ENCODE results near the gene AXL.

DNA sequence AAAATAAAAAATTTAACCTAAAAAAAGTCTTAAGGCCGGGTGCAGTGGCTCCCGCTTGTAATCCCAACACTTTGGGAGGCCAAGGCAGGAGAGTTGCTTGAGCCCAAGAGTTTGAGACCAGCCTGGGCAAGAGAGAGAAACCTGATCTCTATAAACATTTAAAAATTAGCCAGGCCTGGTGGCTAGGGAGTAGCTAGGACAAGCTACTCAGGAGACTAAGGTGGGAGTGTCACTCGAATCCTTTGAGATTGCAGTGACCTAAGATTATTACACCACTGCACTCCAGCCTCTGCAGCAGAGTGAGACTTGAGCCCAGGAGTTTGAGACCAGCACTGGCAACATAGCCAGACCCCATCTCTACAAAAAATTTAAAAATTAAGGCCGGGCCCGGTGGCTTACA is 92.0 kb downstream of the AXL start:
- TF ChIP-seq, protein P1, sequence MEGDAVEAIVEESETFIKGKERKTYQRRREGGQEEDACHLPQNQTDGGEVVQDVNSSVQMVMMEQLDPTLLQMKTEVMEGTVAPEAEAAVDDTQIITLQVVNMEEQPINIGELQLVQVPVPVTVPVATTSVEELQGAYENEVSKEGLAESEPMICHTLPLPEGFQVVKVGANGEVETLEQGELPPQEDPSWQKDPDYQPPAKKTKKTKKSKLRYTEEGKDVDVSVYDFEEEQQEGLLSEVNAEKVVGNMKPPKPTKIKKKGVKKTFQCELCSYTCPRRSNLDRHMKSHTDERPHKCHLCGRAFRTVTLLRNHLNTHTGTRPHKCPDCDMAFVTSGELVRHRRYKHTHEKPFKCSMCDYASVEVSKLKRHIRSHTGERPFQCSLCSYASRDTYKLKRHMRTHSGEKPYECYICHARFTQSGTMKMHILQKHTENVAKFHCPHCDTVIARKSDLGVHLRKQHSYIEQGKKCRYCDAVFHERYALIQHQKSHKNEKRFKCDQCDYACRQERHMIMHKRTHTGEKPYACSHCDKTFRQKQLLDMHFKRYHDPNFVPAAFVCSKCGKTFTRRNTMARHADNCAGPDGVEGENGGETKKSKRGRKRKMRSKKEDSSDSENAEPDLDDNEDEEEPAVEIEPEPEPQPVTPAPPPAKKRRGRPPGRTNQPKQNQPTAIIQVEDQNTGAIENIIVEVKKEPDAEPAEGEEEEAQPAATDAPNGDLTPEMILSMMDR (IDR thresholded peaks at IDR 0.05), result no peak
- no peak for TF ChIP-seq POLR2A (IDR thresholded peaks at IDR 0.05)
